WTC11 (cell line): ENCODE measurements around the gene MARVELD3. TPM values are rescaled to one million over a fixed set of nuclear protein-coding genes. Genes with fewer than 3 reads are reported as not detected.
A peak's percentile ranks its signal among the peaks of the same experiment; 100 is the strongest.

Source experiments
- ATAC-seq: fragments of 200-7000 bp; cut with Tn5 transposase; 2 replicates; pipeline ENCODE4 v1.10.0; 2021; ENCODE audit warnings: mild to moderate bottlenecking, moderate library complexity
- CTCF ChIA-PET: fragments of 300-600 bp; sonication (Branson Sonifier 250); formaldehyde crosslinking; loops from one replicate; lab custom pipeline; 2021; ENCODE audit warnings: antibody characterized with exemption; lab: Charles Lee
- POLR2A ChIA-PET: fragments of 350-600 bp; sonication (Branson Sonifier 250); formaldehyde crosslinking; loops from one replicate; lab custom pipeline; 2021; ENCODE audit warnings: antibody characterized with exemption; lab: Charles Lee
- DNase-seq: peaks from one replicate; pipeline ENCODE4 v3.0.0; 2021; ENCODE audit warnings: low spot score
- H3K27ac Mint-ChIP-seq: 2 replicates; pipeline ENCODE4 v1.8.0; 2021; ENCODE audit warnings: mixed read lengths
- H3K27me3 Mint-ChIP-seq: 2 replicates; pipeline ENCODE4 v1.8.0; 2021; ENCODE audit warnings: low read depth, mild to moderate bottlenecking, moderate library complexity, mixed read lengths
- H3K36me3 Mint-ChIP-seq: 2 replicates; pipeline ENCODE4 v1.8.0; 2021; ENCODE audit warnings: mixed read lengths
- H3K4me1 Mint-ChIP-seq: 2 replicates; pipeline ENCODE4 v1.8.0; 2022; ENCODE audit warnings: mixed read lengths
- H3K4me3 Mint-ChIP-seq: 2 replicates; pipeline ENCODE4 v1.8.0; 2021; ENCODE audit warnings: mild to moderate bottlenecking, moderate library complexity, mixed read lengths
- H3K9me3 Mint-ChIP-seq: 2 replicates; pipeline ENCODE4 v1.8.0; 2021; ENCODE audit warnings: mixed read lengths
- ARID4B ChIP-seq: sonication (generic); formaldehyde crosslinking; IDR thresholded peaks from 2 replicates; pipeline ENCODE4 v1.8.0; 2023; ENCODE audit warnings: missing genetic modification reagents, mild to moderate bottlenecking, borderline replicate concordance
- CBFB ChIP-seq: sonication (generic); formaldehyde crosslinking; IDR thresholded peaks from 2 replicates; pipeline ENCODE4 v1.8.1; 2022; ENCODE audit warnings: mild to moderate bottlenecking, low read depth, missing genetic modification reagents
- E2F1 ChIP-seq: sonication (generic); formaldehyde crosslinking; IDR thresholded peaks from 2 replicates; pipeline ENCODE4 v1.8.0; 2022; ENCODE audit warnings: mild to moderate bottlenecking, missing genetic modification reagents
- ERG ChIP-seq: fragments of 250-450 bp; sonication (Bioruptor Pico); IDR thresholded peaks from 2 replicates; pipeline ENCODE4 v1.8.0; 2021; ENCODE audit warnings: mild to moderate bottlenecking
- ESRRA ChIP-seq: sonication (generic); formaldehyde crosslinking; IDR thresholded peaks from 2 replicates; pipeline ENCODE4 v1.8.1; 2022; ENCODE audit warnings: mild to moderate bottlenecking, missing genetic modification reagents, borderline replicate concordance
- GABPB1 ChIP-seq: sonication (generic); formaldehyde crosslinking; IDR thresholded peaks from 2 replicates; pipeline ENCODE4 v1.8.1; 2023; ENCODE audit warnings: mild to moderate bottlenecking, missing genetic modification reagents
- HMGXB4 ChIP-seq: sonication (generic); formaldehyde crosslinking; IDR thresholded peaks from 2 replicates; pipeline ENCODE4 v1.8.1; 2023; ENCODE audit warnings: mild to moderate bottlenecking, moderate library complexity, missing genetic modification reagents
- NFE2L1 ChIP-seq: sonication (generic); formaldehyde crosslinking; IDR thresholded peaks from 2 replicates; pipeline ENCODE4 v1.8.1; 2023; ENCODE audit warnings: missing genetic modification reagents
- NR2C2 ChIP-seq: sonication (generic); formaldehyde crosslinking; IDR thresholded peaks from 2 replicates; pipeline ENCODE4 v1.8.0; 2022; ENCODE audit warnings: mild to moderate bottlenecking, missing genetic modification reagents
- PREB ChIP-seq: sonication (generic); formaldehyde crosslinking; IDR thresholded peaks from 2 replicates; pipeline ENCODE4 v1.8.1; 2022; ENCODE audit warnings: mild to moderate bottlenecking, missing genetic modification reagents, moderate library complexity, borderline replicate concordance
- RELA ChIP-seq: sonication (generic); formaldehyde crosslinking; IDR thresholded peaks from 2 replicates; pipeline ENCODE4 v1.8.1; 2022; ENCODE audit warnings: missing genetic modification reagents, mild to moderate bottlenecking, borderline replicate concordance
- TEAD1 ChIP-seq: sonication (generic); formaldehyde crosslinking; IDR thresholded peaks from 2 replicates; pipeline ENCODE4 v1.8.0; 2022; ENCODE audit warnings: mild to moderate bottlenecking, missing genetic modification reagents
- USF1 ChIP-seq: sonication (generic); formaldehyde crosslinking; IDR thresholded peaks from 2 replicates; pipeline ENCODE4 v1.8.0; 2022; ENCODE audit warnings: mild to moderate bottlenecking, missing genetic modification reagents
- ZBTB21 ChIP-seq: sonication (generic); formaldehyde crosslinking; IDR thresholded peaks from 2 replicates; pipeline ENCODE4 v1.8.1; 2023; ENCODE audit warnings: mild to moderate bottlenecking, missing genetic modification reagents, borderline replicate concordance
- ZNF121 ChIP-seq: sonication (generic); formaldehyde crosslinking; IDR thresholded peaks from 2 replicates; pipeline ENCODE4 v1.8.0; 2023; ENCODE audit warnings: missing genetic modification reagents
- ZNF423 ChIP-seq: fragments of 250-450 bp; sonication (Bioruptor Pico); IDR thresholded peaks from 2 replicates; pipeline ENCODE4 v2.1.2; 2022; ENCODE audit warnings: mild to moderate bottlenecking, moderate library complexity
- ZNF425 ChIP-seq: fragments of 250-450 bp; sonication (Bioruptor Pico); conservative IDR thresholded peaks from 2 replicates; pipeline ENCODE4 v1.9.0; 2021; ENCODE audit warnings: mild to moderate bottlenecking
- ZNF512 ChIP-seq: sonication (generic); formaldehyde crosslinking; IDR thresholded peaks from 2 replicates; pipeline ENCODE4 v1.8.1; 2022; ENCODE audit warnings: missing genetic modification reagents, borderline replicate concordance
- total RNA-seq: library from RNA; stranded (reverse); gene quantifications from 3 replicates; pipeline ENCODE4 v1.2.3, GENCODE V29; 2021

MARVELD3 gene
- total RNA-seq, 1 experiment from 2014 or later: 30.0 TPM

GRCh38 chr16:71676236-71676635 is 50.3 kb downstream of the MARVELD3 start:
- Mint-ChIP-seq H3K9me3 (no peaks in the 10 kb centered on the region), H3K27me3 (no peaks in the 10 kb centered on the region), H3K4me3 (no peak overlapping the region), H3K36me3 (peaks cover 83% of the 10 kb centered on the region), H3K4me1 (no peaks in the 10 kb centered on the region), H3K27ac (0 out of 2 replicates have a peak overlapping the region, but pooled peaks have one; percentile 41)
- CTCF ChIA-PET: interaction anchor here (2.2 kb wide), 1 partner anchor 65 kb away, joined by 6 read pairs; no protein-coding TSS in a partner anchor
- ATAC-seq (no peak), DNase-seq (no peak)
- POLR2A ChIA-PET: no interaction called here
- TF ChIP-seq NR2C2 (CRISPR knock-in tag) (no peak), ESRRA (CRISPR knock-in tag) (no peak), HMGXB4 (no peak), ZNF512 (CRISPR knock-in tag) (no peak), ZNF423 (CRISPR knock-in tag) (no peak), ZNF425 (CRISPR knock-in tag) (no peak), NFE2L1 (CRISPR knock-in tag) (no peak), ZNF121 (CRISPR knock-in tag) (no peak), RELA (CRISPR knock-in tag) (no peak), ZBTB21 (CRISPR knock-in tag) (no peak), USF1 (CRISPR knock-in tag) (no peak)

GRCh38 chr16:71681360-71681759 is 55.4 kb downstream of the MARVELD3 start:
- 0 out of 2 replicates have a peak overlapping the region, but pooled peaks have one; percentile 56 for H3K27ac Mint-ChIP-seq
- no peaks in the 10 kb centered on the region for H3K9me3 Mint-ChIP-seq
- ChIA-PET CTCF (no interaction called here), POLR2A (no interaction called here)
- no peaks in the 10 kb centered on the region for H3K4me1 Mint-ChIP-seq
- ATAC-seq (no peak), DNase-seq (no peak)
- no peaks in the 10 kb centered on the region for H3K27me3 Mint-ChIP-seq
- peaks cover 68% of the 10 kb centered on the region for H3K36me3 Mint-ChIP-seq
- no peak overlapping the region for H3K4me3 Mint-ChIP-seq
- TF ChIP-seq TEAD1 (CRISPR knock-in tag) (no peak), PREB (no peak), E2F1 (no peak), ARID4B (CRISPR knock-in tag) (no peak), CBFB (CRISPR knock-in tag) (no peak), ESRRA (CRISPR knock-in tag) (no peak), ERG (CRISPR knock-in tag) (no peak), GABPB1 (no peak)
